ENCODE measurements around the gene SEZ6L. TPM values are rescaled to one million over a fixed set of nuclear protein-coding genes. Genes with fewer than 3 reads are reported as not detected.

SEZ6L gene
- total and polyA plus RNA-seq, 8 donors, result 0.08 to 0.82 (median 0.58) TPM

DNA sequence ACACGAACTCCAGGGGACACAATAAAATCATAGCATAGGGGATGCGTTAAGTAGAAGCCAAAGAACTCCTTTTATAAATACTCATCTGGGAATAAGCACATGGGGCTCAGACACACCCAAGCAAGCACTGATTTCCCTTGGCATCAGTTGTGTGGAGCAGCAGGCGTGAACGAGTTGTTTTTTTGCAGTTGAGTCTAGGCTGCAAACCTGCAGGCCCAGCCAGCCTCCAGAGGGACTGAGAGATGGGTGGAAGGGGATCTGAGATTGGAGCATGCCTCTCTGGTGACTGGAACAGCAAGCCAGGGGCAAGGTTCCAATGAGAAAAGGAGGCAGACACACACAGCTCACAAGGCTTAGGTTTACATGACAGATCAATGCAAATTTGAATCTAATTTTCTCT is 27.4 kb upstream of the SEZ6L start:
- no peak for ATAC-seq

DNA sequence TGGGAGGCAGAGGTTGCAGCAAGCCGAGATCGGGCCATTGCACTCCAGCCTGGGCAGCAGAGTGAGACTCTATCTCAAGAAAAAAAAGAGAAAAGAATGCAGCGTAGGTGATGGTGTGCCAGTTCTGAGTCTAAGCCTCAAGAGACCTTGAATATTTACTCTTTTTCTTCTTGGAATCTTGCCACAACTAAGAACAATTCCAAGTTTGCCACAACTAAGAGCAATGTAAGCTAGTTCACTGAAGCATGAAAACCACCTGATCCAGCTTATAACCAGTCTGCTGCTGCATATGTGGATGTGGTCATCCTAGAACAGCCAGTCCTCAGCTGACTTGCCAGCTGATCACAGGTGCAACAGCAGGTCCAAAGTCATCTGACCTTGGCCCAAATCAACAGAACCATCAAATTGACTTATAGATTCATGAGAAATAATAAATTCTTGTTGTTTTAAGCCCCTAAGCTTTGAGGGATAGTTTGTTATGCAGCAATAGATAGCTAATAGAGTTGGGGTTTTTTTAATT is 25.4 kb upstream of the SEZ6L start:
- H3K27me3 ChIP-seq, result peaks cover 0 to 47% of the 10 kb centered on the region in 2 donors
- intact Hi-C loops (cut with DNase I), result no loop called here
- DNase-seq, result no peak

More for the DNA sequence above, 27.4 kb upstream of the SEZ6L start:
- no peak overlapping the region for H3K4me3 ChIP-seq
- no peaks in the 10 kb centered on the region for H3K9me3 ChIP-seq
- TF ChIP-seq, protein P1, sequence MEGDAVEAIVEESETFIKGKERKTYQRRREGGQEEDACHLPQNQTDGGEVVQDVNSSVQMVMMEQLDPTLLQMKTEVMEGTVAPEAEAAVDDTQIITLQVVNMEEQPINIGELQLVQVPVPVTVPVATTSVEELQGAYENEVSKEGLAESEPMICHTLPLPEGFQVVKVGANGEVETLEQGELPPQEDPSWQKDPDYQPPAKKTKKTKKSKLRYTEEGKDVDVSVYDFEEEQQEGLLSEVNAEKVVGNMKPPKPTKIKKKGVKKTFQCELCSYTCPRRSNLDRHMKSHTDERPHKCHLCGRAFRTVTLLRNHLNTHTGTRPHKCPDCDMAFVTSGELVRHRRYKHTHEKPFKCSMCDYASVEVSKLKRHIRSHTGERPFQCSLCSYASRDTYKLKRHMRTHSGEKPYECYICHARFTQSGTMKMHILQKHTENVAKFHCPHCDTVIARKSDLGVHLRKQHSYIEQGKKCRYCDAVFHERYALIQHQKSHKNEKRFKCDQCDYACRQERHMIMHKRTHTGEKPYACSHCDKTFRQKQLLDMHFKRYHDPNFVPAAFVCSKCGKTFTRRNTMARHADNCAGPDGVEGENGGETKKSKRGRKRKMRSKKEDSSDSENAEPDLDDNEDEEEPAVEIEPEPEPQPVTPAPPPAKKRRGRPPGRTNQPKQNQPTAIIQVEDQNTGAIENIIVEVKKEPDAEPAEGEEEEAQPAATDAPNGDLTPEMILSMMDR (IDR thresholded peaks at IDR 0.05), result no peak
- intact Hi-C loops (cut with DNase I), result no loop called here
- H3K36me3 ChIP-seq, result no peaks in the 10 kb centered on the region
- H3K27ac ChIP-seq, result no peak overlapping the region
- H3K27me3 ChIP-seq, result peaks cover 0 to 37% of the 10 kb centered on the region in 2 donors
- no peaks in the 10 kb centered on the region for H3K4me1 ChIP-seq
- DNase-seq, result no peak

DNA sequence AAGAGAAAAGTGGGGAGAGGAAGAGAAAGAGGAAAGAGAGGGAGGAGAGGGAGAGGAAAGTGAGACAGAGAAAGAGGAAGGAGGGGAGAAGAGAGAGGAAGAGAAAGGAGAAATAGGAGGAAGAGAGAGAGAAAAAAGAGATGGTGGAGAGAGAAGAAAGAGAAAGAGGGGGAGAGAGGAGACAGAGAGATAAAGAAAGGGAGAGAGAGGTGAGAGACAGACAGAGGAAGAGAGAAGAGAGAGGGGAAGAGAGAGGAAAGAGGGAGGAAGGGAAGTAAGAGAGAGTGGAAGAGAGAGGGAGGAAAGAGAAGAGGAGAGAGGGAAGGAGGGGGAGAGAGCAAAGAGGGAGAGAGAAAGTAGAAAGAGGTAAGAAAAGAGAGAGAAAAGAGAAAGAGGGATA is 9.4 kb upstream of the SEZ6L start:
- ATAC-seq (no peak), DNase-seq (no peak)
- intact Hi-C loops (cut with DNase I), result no loop called here
- Histone ChIP-seq H3K27me3 (peaks cover 0 to 79% of the 10 kb centered on the region in 2 donors), H3K36me3 (no peaks in the 10 kb centered on the region), H3K4me1 (no peaks in the 10 kb centered on the region), H3K4me3 (no peak overlapping the region), H3K27ac (no peak overlapping the region), H3K9me3 (no peaks in the 10 kb centered on the region)
- TF ChIP-seq, protein P1 (IDR thresholded peaks at IDR 0.05), result no peak

More for the DNA sequence above, 25.4 kb upstream of the SEZ6L start:
- Histone ChIP-seq H3K27ac (no peak overlapping the region), H3K4me1 (no peaks in the 10 kb centered on the region), H3K36me3 (no peaks in the 10 kb centered on the region), H3K9me3 (no peaks in the 10 kb centered on the region), H3K4me3 (no peak overlapping the region)
- TF ChIP-seq, protein P1 (IDR thresholded peaks at IDR 0.05), result no peak
- ATAC-seq, result no peak

DNA sequence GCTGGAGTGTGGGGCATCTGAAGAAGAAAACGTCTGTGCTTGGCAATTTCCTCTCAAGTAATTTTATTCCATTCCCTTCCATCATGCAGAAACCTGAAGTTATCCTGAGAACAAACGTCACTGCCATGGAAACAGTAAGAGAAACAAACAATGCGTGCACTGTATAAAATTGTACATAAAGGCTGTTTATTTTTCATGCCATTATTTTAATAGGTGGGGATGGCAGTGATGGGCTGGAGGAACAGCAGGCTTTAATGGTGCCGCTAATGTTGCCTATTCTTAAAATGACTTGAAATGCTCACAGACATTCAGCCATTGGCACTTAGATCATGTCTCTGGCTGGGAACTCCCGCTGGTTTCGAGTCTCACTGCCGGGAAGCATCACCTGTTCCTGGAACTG is 7.5 kb upstream of the SEZ6L start:
- Histone ChIP-seq H3K27ac (no peak overlapping the region), H3K4me1 (no peaks in the 10 kb centered on the region), H3K36me3 (no peaks in the 10 kb centered on the region), H3K9me3 (no peaks in the 10 kb centered on the region), H3K27me3 (peaks cover 0 to 81% of the 10 kb centered on the region in 2 donors), H3K4me3 (no peak overlapping the region)
- TF ChIP-seq, protein P1 (IDR thresholded peaks at IDR 0.05), result no peak
- DNase-seq (no peak), ATAC-seq (no peak)
- intact Hi-C loops (cut with DNase I), result no loop called here

DNA sequence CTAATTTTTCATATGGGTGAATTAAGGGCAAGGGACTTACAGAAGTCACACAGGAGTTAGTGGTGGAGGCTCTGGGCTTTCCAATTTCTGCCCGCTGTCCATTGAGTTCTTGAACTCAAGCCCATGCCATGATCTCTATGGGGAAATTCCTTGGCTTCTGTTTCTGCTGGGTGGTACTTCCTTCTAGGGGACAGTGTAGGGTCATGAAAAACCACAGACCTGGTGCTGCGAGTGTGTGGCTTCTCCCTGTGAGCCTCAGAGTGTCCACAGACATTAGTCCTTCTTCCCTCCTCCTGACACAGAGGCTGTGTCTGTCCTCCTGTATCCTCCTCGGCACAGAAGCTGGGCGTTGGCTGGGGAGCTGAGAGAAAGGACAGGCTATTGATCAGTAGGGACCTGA is 6.3 kb upstream of the SEZ6L start:
- peaks cover 0 to 86% of the 10 kb centered on the region in 2 donors for H3K27me3 ChIP-seq
- H3K27ac ChIP-seq, result no peak overlapping the region
- H3K36me3 ChIP-seq, result no peaks in the 10 kb centered on the region
- ATAC-seq, result no peak
- H3K4me3 ChIP-seq, result no peak overlapping the region
- intact Hi-C loops (cut with DNase I), result no loop called here
- no peaks in the 10 kb centered on the region for H3K4me1 ChIP-seq
- no peak for DNase-seq
- no peaks in the 10 kb centered on the region for H3K9me3 ChIP-seq
- TF ChIP-seq, protein P1 (IDR thresholded peaks at IDR 0.05), result no peak
